GM23248 (cell line): ENCODE data around the gene WWOX. TPM values are rescaled to one million over a fixed set of nuclear protein-coding genes. Genes with fewer than 3 reads are reported as not detected.
A peak's percentile ranks its signal among the peaks of the same experiment; 100 is the strongest.

Source experiments
- DNase-seq: peaks from one replicate; pipeline ENCODE4 v3.0.0-alpha.2; 2015
- H2AFZ ChIP-seq: fragments of 200-600 bp; sonication (generic); 2 replicates; pipeline ENCODE4 v1.6.1; 2016; ENCODE audit warnings: antibody characterized with exemption
- H3F3A ChIP-seq: fragments of 200-600 bp; sonication (generic); 2 replicates; pipeline ENCODE4 v1.6.1; 2016; ENCODE audit warnings: mild to moderate bottlenecking, antibody characterized with exemption, mixed run types; ENCODE audit not compliant: insufficient read depth
- H3K27ac ChIP-seq: fragments of 200-600 bp; sonication (generic); 2 replicates; pipeline ENCODE4 v1.5.1; 2016; ENCODE audit warnings: mild to moderate bottlenecking
- H3K27me3 ChIP-seq: fragments of 200-600 bp; sonication (generic); replicated peaks from 2 replicates; pipeline ENCODE4 v1.6.1; 2016; ENCODE audit warnings: mild to moderate bottlenecking; ENCODE audit not compliant: insufficient read depth
- H3K36me3 ChIP-seq: fragments of 200-600 bp; sonication (generic); 2 replicates; pipeline ENCODE4 v1.6.1; 2016; ENCODE audit warnings: low read depth, mild to moderate bottlenecking
- H3K4me1 ChIP-seq: fragments of 200-600 bp; sonication (generic); 2 replicates; pipeline ENCODE4 v1.6.1; 2016; ENCODE audit warnings: mild to moderate bottlenecking; ENCODE audit not compliant: insufficient read depth
- H3K4me2 ChIP-seq: fragments of 200-600 bp; sonication (generic); one replicate; pipeline ENCODE4 v1.6.1; 2016; ENCODE audit warnings: mild to moderate bottlenecking; ENCODE audit not compliant: unreplicated experiment
- H3K4me3 ChIP-seq: fragments of 200-600 bp; sonication (generic); 2 replicates; pipeline ENCODE4 v1.5.1; 2016; ENCODE audit warnings: mild to moderate bottlenecking
- H3K79me2 ChIP-seq: fragments of 200-600 bp; sonication (generic); 2 replicates; pipeline ENCODE4 v1.6.1; 2016; ENCODE audit warnings: mild to moderate bottlenecking; ENCODE audit not compliant: insufficient read depth
- H3K9ac ChIP-seq: fragments of 200-600 bp; sonication (generic); 2 replicates; pipeline ENCODE4 v1.6.1; 2016; ENCODE audit warnings: mild to moderate bottlenecking
- H3K9me2 ChIP-seq: fragments of 200-600 bp; sonication (generic); 2 replicates; pipeline ENCODE4 v1.6.1; 2016; ENCODE audit warnings: mixed run types, mild to moderate bottlenecking, moderate library complexity; ENCODE audit not compliant: insufficient read depth
- H3K9me3 ChIP-seq: fragments of 200-600 bp; sonication (generic); one replicate; pipeline ENCODE4 v1.6.1; 2017; ENCODE audit warnings: low read depth
- H4K20me1 ChIP-seq: fragments of 200-600 bp; sonication (generic); 2 replicates; pipeline ENCODE4 v1.6.0; 2016; ENCODE audit not compliant: insufficient read depth
- EZH2 ChIP-seq: fragments of 200-600 bp; sonication (generic); IDR thresholded peaks from 2 replicates; pipeline ENCODE4 v1.6.1; 2018; ENCODE audit warnings: antibody characterized with exemption, mild to moderate bottlenecking; ENCODE audit not compliant: insufficient read depth, poor library complexity, severe bottlenecking
- EZH2phosphoT487 ChIP-seq: fragments of 200-600 bp; sonication (generic); IDR thresholded peaks from 2 replicates; pipeline ENCODE4 v1.6.1; 2018; ENCODE audit warnings: antibody characterized with exemption, moderate library complexity, mild to moderate bottlenecking, low read depth; ENCODE audit not compliant: insufficient read depth
- WGBS, 2 experiments: methylation state at CpG; one replicate each; pipeline ENCODE4 v1.1.6; 2015 to 2017; ENCODE audit warnings: low lambda C conversion rate in 2 of 2, low coverage in 1 of 2; ENCODE audit errors: missing lambda C conversion rate in 2 of 2; 5-methylcytosine and 5-hydroxymethylcytosine counted together
- in situ Hi-C: fragments of 300-500 bp; cut with MboI; formaldehyde crosslinking; loops from 2 replicates; pipeline ENCODE4 v1.15.0; 2020
- polyA plus RNA-seq: library from polyadenylated mRNA; unstranded; fragments of >200 nt; fragmentation: Nextera tagmentation; extraction: Ambion mirVana; gene quantifications from 2 replicates; pipeline ENCODE4 v1.2.1, GENCODE V29; 2016
- total RNA-seq: library from RNA; depleted of rRNA; stranded (reverse); fragments of >200 nt; shearing (Covaris generic); gene quantifications from 2 replicates; pipeline ENCODE4 v1.2.3, GENCODE V29; 2014

The WWOX gene
- total and polyA plus RNA-seq, 2 experiments from 2014 or later: 4.5 to 6.6 TPM

GRCh38 chr16:78125112-78125844, 25.8 kb downstream of the WWOX start:
- WGBS, 2 experiments: 93% methylated on average over 15 of the region's 15 CpGs
- H3K9me3 ChIP-seq: no peaks in the 10 kb centered on the region
- no peak for TF ChIP-seq EZH2phosphoT487
- no peak for TF ChIP-seq EZH2
- no peaks in the 10 kb centered on the region for H3K9me2 ChIP-seq
- H3K79me2 ChIP-seq: no peaks in the 10 kb centered on the region
- no peak overlapping the region for H3K4me3 ChIP-seq
- H3K36me3 ChIP-seq: no peaks in the 10 kb centered on the region
- H3K27me3 ChIP-seq: no peaks in the 10 kb centered on the region
- H3K27ac ChIP-seq: no peak overlapping the region
- no peaks in the 10 kb centered on the region for H4K20me1 ChIP-seq
- no peak overlapping the region for H2AFZ ChIP-seq
- no peak for DNase-seq
- no peak overlapping the region for H3K4me2 ChIP-seq
- H3F3A ChIP-seq: no peaks in the 10 kb centered on the region
- no peak overlapping the region for H3K9ac ChIP-seq
- in situ Hi-C loops: loop anchor here (10.0 kb wide), 1 partner anchor 110 kb away; no protein-coding TSS in a partner anchor
- peaks cover 3% of the 10 kb centered on the region; the same call in 1 of the 2 replicates for H3K4me1 ChIP-seq

DNA sequence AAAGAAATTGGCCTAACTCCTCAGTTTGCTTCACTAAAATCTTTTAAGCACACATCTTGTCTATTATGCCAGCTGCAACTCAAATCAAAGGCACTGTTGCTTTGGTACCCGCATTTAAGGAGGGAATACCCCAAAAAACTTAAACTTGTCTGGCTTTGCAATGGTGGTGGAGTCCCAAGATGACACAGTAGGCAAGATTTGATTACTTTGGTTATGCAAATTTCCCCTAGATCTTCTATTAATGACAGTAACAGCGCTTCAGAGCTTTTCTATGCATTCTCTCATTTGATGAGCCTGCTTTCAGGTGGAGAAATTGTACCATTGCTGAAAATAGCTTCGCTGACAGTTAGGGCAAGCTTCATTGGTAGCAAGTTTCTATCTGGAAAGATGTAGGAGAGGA, 27.2 kb downstream of the WWOX start:
- no peaks in the 10 kb centered on the region for H3K79me2 ChIP-seq
- H3K4me2 ChIP-seq: peak overlapping the region; percentile 57
- no peaks in the 10 kb centered on the region for H3K9me2 ChIP-seq
- in situ Hi-C loops: loop anchor here (10.0 kb wide), 1 partner anchor 108 kb away; no protein-coding TSS in a partner anchor
- no peaks in the 10 kb centered on the region for H3K27me3 ChIP-seq
- no peaks in the 10 kb centered on the region for H3K36me3 ChIP-seq
- no peaks in the 10 kb centered on the region for H3K9me3 ChIP-seq
- 0 out of 2 replicates have a peak overlapping the region, but pooled peaks have one; percentile 14 for H3K9ac ChIP-seq
- WGBS, 2 experiments: 88 to 93% methylated on average over 3 of the region's 3 CpGs
- H3K27ac ChIP-seq: no peak overlapping the region
- peaks cover 3% of the 10 kb centered on the region; the same call in 1 of the 2 replicates for H3K4me1 ChIP-seq
- no peaks in the 10 kb centered on the region for H4K20me1 ChIP-seq
- TF ChIP-seq EZH2 (no peak), EZH2phosphoT487 (no peak)
- no peaks in the 10 kb centered on the region for H3F3A ChIP-seq
- H3K4me3 ChIP-seq: peak overlapping the region; percentile 37
- DNase-seq: no peak
- H2AFZ ChIP-seq: peak overlapping the region; percentile 77

DNA sequence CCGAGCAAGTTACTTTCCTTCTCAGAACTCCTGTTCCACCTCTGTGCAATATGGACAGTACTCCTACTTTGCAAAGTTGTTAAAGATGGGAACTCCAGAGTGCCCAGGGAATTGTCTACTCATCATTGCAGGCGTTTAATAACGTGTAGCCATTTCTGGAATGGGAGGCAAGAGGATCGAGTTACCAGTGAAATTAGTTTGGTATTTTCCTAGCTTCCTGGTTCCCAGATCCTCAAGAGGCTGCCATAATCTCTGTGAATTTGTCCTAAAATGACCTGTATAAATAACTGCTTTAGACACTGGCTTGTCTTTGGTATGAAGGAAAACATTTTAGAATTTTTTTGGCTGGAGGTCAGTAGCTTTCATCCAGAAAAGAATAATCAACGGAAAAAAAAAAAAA, 27.7 kb downstream of the WWOX start:
- H3K4me1 ChIP-seq: peaks cover 3% of the 10 kb centered on the region; the same call in 1 of the 2 replicates
- peak overlapping the region; percentile 37 for H3K4me3 ChIP-seq
- no peak for TF ChIP-seq EZH2phosphoT487
- no peak for TF ChIP-seq EZH2
- no peaks in the 10 kb centered on the region for H3F3A ChIP-seq
- H3K27me3 ChIP-seq: no peaks in the 10 kb centered on the region
- peak overlapping the region; percentile 77 for H2AFZ ChIP-seq
- H3K9ac ChIP-seq: peak overlapping the region; percentile 14; the same call in 1 of the 2 replicates
- peak overlapping the region; percentile 57 for H3K4me2 ChIP-seq
- in situ Hi-C loops: loop anchor here (10.0 kb wide), 1 partner anchor 108 kb away; no protein-coding TSS in a partner anchor
- H3K9me3 ChIP-seq: no peaks in the 10 kb centered on the region
- no peaks in the 10 kb centered on the region for H3K36me3 ChIP-seq
- H3K9me2 ChIP-seq: no peaks in the 10 kb centered on the region
- WGBS, 2 experiments: 5 to 8% methylated on average over 5 of the region's 5 CpGs
- no peaks in the 10 kb centered on the region for H4K20me1 ChIP-seq
- peak; percentile 46 for DNase-seq
- no peak overlapping the region for H3K27ac ChIP-seq
- H3K79me2 ChIP-seq: no peaks in the 10 kb centered on the region

GRCh38 chr16:78128913-78129312, 29.5 kb downstream of the WWOX start:
- Histone ChIP-seq H3K9ac (no peak overlapping the region), H2AFZ (0 out of 2 replicates have a peak overlapping the region, but pooled peaks have one; percentile 27), H3F3A (no peaks in the 10 kb centered on the region), H3K36me3 (no peaks in the 10 kb centered on the region), H3K79me2 (no peaks in the 10 kb centered on the region), H3K9me2 (no peaks in the 10 kb centered on the region), H3K27me3 (no peaks in the 10 kb centered on the region), H3K27ac (no peak overlapping the region), H3K4me1 (no peaks in the 10 kb centered on the region; the same call in 1 of the 2 replicates), H3K4me2 (no peak overlapping the region), H3K4me3 (no peak overlapping the region), H3K9me3 (no peaks in the 10 kb centered on the region), H4K20me1 (no peaks in the 10 kb centered on the region)
- in situ Hi-C loops: loop anchor here (10.0 kb wide), 1 partner anchor 106 kb away; no protein-coding TSS in a partner anchor
- no peak for DNase-seq
- 11 to 12% methylated on average over 9 of the region's 9 CpGs for WGBS, 2 experiments
- no peak for TF ChIP-seq EZH2phosphoT487
- TF ChIP-seq EZH2: no peak
